ENCODE measurements around the gene OBSCN.

OBSCN gene

DNA sequence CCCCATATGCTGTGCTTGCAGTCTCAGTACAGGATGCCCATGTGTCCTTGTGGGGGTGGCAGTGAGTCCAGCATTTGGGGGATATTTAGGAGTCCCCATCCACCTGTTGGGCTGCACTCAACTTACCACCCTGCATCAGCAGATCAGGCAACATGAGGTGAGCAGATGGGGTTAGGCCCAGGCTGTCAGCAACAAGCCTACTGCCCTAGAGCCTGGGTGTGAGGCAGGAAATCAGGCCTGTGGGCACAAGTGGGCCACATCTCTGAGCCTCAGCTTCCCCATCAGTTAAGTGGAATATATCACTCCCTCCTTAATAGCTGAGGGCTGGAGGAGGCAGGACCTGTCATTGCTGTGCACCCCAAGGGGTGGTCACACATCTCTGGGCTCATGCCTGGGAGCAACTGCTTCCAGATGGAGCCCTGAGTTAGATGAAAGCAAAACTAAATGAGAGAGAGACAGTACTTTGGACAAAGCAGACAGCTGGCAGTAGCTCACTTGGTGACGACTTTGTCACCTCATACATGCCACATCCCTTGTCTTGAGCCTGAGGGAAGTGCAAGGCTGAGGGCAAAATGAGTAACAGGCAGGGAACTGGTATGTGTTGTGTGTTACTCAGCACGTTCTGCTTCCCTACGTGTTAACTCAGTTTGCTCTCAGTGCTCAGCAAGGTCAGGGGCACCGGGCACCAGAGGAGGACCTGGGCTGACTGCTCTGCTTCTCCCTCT is 150.4 kb downstream of the OBSCN start:
- peak; percentile 9 for DNase-seq

DNA sequence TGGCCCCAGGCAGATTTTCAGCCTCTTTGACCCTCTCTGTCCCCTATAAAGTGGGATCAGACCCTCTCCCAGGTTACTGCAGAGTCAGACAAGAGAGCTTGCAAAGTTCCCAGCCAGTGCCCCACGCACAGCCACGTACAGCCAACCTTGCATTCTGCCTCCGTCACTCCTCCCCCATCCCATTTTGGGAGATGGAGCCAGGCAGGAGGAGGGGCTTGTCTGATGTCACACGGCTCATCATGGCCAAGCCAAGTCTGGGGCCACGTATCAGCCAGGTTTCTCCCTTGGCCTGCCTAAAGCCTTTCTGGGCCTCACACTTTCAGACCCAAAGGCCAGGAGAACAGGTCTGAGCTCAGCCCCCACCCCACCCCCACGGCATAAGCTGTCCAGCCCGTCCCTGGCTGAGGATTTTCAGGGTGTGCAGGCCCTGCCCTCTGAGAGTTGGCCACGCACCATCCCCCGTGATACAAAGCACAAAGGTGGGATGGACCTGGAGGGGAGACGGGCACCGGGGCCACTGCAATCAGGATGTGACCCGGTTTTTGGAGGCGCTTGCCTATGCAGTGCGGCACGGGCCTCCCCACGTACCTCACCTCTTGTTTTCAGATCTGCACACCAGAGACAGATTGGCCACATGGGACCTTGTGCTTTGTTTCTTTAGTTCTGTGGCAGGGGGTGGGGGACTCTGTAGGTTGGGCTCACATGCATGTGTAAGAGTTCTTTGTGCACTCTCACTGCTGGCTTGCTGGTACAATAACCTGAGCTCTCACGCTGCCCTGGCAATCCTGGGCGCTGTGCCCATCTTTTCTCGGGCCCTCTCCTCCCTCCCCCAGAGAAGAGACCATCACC is 151.1 kb downstream of the OBSCN start:
- no peak for DNase-seq

DNA sequence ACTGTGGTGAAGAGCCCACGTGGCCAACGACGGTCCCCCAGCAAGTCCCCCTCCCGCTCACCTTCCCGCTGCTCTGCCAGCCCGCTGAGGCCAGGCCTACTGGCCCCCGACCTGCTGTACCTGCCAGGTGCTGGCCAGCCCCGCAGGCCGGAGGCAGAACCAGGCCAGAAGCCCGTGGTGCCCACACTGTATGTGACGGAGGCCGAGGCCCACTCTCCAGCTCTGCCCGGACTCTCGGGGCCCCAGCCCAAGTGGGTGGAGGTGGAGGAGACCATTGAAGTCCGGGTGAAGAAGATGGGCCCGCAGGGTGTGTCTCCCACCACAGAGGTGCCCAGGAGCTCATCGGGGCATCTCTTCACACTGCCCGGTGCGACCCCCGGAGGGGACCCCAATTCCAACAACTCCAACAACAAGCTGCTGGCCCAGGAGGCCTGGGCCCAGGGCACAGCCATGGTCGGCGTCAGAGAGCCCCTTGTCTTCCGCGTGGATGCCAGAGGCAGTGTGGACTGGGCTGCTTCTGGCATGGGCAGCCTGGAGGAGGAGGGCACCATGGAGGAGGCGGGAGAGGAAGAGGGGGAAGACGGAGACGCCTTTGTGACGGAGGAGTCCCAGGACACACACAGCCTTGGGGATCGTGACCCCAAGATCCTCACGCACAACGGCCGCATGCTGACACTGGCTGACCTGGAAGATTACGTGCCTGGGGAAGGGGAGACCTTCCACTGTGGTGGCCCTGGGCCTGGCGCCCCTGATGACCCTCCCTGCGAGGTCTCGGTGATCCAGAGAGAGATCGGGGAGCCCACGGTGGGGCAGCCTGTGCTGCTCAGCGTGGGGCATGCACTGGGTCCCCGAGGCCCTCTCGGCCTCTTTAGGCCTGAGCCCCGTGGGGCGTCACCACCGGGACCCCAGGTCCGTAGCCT is 152.0 kb downstream of the OBSCN start:
- DNase-seq = no peak

DNA sequence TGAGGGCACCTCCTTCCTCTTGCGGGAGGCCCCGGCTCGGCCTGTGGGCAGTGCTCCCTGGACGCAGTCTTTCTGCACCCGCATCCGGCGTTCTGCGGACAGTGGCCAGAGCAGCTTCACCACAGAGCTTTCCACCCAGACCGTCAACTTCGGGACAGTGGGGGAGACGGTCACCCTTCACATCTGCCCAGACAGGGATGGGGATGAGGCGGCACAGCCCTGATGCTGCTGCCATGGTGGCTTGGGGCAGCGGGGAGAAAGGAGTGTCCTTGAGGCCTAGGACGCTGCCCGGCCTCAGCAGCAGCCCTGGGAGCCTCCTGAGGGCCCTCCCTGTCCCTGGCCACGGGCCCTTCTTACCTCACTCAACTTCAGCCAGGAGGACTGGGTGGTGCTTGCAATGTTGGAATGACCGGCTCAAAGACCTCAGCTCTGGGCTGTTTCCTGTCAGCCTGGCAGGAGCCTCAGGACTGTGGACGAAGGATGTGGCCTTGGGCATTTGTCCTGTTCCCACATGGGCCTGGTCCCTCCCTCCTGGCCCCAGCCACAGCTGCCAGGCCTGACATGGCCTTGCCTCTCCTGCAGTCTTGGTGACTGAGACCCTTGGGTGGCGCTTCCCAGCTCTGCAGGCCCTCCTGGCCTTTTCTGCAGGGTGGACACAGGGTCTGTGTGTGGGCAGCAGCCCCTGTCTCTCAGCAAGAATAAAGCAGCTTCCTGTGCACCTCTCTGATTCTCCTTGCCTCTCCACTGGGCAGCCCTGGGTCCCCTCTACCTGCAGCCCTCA is 152.9 kb downstream of the OBSCN start:
- no peak for DNase-seq

DNA sequence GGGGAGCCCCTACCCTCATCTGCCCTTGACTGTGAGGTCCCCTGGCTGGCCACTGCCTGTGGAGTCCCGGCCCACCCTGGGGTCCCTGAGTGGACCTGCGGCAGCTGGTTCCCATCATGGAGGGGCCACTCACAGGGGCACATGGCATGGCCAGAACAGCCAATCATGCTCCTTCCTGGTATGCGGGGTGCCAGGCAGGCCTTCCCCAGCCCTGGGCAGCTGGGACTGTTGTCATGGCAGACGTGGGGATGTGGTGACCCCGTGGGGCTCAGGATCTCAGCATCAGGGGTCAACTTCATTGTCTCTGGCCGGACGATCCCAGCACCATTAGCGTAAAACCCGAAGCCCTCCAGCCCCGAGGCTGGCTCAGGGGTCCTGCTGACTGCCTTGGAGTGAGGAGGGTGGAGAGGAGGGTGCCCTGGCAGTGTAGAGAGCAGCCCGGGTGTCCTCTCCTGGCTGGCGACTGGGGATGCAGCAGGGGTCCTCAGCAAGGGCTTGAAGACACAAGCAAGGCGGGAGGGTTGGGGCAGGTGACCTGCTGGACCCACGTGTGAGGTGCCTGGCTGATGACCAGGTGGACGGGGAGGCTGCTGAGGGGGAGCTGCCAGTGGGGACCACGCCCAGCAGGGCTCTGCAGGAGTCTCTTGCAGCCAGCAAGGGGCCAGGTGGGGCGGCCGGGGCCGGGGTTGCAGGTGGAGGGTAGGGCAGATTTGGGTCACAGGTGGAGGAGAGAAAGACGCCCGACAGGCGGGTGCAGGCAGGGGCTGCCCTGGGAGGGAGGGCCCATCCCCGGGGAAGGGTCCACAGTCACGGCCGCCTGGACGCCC is 153.7 kb downstream of the OBSCN start:
- no peak for DNase-seq

DNA sequence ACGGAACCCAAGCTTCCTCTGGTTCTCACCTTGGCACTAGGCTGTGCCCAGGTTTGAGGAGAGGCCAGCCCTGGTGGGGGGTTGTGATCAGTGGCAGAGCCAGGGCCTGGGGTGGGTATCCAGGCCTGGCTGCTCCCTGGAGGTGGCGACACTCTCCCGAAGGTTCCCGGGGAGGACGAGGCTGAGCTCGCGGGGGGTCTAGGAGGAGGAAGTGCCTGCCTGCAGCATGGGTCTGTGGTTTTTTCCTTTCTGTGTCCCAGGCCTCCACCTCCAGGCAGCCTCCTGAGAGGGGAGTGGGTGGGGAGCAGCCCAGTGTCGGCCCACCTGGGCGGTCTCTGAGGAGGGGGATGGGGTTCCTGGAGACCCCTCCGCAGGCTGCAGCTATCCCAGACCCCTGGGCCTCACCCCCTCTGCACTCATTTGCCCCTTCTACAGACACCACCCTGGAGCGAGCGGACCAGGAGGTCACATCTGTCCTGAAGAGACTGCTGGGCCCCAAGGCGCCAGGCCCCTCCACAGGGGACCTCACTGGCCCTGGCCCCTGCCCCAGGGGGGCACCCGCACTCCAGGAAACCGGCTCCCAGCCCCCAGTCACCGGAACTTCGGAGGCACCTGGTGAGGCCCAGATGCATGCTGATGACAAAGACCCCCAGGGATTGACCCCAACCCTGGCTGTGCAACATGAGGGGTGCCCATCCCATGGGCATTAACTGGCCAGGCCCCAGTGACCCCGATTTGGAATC is 154.5 kb downstream of the OBSCN start:
- no peak for DNase-seq

DNA sequence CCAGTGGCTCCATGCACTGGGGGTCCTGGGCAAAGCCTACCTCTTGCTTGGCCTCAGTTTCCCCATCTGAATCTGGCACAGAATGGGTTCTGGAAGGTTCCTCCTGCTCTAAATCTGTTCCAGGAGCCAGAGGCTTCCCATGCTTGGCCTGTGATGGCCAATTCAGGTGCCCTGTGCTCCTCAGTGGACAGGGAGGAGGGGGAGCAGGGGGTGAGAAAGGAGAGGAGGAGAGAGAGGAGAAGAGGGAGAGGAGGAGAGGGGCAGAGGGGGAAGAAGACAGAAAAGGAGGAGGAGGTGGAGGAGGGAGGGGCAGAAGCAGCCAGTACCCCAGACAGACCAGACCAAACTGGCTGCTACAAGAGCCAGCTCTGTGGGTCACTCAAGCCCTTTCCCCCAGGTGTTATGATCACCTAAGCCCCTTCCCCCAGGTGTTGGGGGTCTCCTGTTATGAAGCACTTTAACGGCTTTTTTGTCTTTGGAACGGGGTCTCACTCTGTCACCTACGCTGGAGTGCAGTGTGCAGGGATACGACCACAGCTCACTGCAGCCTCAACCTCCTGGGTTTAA is 155.1 kb downstream of the OBSCN start:
- no peak for DNase-seq

DNA sequence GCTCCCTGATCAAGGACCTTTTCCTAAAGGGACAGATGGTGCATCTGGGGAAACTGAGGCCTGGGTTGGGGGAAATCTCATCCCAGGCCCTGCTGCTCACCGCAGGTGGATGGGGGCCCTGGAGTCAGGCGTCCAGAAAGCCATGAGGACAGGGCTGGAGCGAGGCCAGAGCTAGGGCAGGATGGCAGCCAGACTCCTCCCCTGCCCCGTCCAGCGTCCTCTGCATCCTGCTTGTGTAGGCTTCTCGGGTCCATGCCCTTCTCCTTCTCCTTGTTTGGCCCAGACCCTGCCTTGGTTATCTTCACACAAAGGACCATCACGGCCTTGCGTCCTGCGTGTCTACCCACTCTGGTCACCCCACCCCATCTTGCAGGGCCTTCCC is 155.8 kb downstream of the OBSCN start:
- DNase-seq = no peak

DNA sequence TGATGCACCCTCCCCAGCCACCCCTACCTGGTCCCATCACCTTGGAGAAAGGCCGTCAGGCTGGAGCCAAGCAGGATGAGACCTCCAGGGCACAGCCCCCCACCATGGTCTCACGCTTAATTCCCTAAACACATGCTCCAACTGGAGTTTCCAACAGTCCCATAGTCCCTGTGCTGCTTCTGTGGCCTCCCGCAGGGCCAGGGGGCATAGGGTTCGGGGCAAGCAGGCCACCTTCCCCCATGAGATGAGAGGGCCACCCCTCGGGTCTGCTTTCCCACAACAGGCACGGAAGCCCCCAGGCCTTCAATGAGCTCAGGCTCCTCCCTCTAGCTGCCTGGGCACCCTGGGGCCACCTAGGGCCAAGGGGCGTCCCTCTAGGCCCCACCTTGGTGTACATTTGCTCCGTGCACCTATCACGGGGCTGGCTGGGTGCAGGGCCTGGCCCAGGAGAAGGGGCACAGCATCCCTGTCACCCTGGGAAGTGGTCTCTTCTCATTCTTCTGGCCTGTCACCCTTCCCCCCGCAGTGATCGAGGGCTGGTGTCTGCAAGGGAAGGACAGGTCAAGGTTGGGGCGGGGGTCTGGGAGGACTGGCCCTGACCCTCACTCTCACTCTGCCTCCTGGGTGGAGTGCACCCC is 156.3 kb downstream of the OBSCN start:
- DNase-seq = no peak

DNA sequence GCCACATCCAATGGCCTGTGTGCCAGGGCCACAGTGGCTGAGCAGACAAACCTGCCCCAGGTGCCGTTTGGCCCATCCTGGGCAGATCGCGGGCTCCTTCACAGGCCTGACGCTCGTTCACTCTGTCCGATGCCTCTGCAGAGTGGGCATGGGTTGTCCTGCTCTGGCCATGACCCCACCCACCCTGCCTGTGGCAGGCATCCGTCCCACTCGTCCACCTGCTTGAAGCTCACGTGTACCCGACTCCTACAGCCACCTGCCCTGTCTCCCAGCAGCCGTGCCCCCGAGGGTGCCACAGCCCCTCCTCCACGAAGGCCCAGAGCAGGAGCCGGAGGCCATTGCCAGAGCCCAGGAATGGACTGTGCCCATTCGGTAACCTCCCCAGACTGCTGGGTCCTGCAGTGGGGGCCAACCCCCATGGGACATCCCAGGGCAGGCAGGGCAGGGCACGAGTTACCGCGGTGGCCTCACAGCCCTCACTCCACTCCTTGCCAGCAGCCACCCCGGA is 156.9 kb downstream of the OBSCN start:
- no peak for DNase-seq

DNA sequence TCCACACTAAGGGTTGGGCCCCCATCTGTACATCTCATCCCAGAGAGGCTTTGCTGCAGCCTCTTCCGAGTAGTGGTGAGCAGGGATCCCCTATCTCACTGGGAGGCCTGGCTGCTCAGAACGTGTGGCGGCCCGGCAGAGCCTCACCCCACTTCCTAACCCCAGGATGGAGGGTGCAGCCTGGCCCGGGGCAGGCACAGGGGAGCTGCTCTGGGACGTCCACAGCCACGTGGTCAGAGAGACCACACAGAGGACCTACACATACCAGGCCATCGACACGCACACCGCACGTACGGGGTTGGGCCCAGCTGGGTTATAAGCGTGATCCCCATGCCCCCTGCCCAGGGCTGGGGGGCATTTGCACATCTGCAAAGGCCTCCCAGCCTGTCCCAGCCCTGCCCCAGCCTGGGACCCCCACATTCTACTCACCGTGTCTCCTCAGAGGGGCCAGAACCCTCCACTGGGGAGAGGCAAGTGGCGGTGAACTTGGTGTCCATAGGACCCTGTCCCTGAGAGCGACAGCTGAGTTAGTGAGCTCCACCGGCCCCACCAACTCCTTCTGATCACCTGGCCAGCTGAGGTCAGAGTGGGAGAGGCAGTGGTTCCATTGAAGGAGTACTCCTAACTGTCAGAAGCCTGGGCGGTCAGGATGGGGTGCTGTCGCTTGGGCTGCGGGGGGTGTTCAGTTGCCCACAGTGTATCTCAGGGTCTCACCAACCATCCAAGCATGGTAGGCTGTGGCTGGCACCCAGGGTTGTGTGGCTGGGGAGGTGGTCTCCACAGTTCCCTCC is 157.6 kb downstream of the OBSCN start:
- DNase-seq = no peak

DNA sequence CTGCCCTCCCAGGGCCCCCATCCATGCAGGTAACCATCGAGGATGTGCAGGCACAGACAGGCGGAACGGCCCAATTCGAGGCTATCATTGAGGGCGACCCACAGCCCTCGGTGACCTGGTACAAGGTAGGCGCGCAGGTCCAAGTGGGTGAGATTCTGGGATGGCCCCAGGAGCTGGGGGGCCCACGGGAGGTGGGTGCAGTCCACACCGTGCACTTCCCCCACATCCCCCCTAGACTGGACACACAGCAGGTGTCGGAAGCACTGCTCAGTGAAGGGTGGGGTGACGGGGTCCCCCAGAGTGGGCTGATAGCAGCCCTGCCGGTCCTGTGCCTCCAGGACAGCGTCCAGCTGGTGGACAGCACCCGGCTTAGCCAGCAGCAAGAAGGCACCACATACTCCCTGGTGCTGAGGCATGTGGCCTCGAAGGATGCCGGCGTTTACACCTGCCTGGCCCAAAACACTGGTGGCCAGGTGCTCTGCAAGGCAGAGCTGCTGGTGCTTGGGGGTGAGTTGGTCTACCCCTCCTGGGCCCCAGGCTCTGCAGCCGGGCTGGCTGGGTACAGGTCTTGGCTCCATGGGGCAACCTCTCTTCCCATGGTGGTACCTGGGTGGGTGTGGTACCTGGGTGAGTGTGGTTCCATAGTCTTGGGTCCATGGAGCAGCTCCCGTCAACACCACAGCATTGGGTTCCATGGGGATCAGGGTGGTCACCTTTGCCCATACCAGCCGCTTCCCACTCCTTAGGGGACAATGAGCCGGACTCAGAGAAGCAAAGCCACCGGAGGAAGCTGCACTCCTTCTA is 158.4 kb downstream of the OBSCN start:
- DNase-seq = no peak

DNA sequence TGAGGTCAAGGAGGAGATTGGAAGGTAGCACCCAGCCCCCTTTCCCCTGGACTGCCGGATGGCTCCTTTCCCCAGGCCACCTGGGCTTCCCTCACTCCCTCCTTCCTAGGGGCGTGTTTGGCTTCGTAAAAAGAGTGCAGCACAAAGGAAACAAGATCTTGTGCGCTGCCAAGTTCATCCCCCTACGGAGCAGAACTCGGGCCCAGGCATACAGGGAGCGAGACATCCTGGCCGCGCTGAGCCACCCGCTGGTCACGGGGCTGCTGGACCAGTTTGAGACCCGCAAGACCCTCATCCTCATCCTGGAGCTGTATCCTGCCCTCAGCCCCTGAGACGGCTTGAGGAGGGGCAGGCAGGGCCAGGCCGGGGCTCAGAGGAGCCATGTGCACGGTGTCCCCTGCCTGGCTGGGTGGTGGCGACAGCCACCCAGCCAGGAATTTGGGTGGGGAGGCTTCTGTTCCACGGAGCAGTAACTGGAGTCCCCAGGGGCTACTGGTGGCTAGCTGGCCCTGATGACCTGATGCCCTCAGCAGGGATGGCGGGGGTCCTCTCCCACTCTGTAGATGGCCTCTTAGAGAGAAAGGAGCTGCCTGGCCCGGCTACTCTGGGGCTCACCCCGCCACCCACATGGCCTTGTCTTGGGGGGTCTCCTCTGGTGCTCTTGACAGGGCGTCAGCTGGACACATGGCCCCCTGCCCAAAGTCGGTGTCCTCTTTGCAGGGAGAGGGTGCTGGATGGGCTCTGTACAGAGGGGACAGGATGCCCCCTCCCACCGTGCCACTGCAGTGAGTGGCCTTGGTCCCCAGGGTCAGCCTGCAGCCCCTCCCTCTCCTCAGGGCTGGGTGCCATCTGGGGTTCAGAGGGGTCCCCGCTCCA is 159.3 kb downstream of the OBSCN start:
- DNase-seq = no peak

DNA sequence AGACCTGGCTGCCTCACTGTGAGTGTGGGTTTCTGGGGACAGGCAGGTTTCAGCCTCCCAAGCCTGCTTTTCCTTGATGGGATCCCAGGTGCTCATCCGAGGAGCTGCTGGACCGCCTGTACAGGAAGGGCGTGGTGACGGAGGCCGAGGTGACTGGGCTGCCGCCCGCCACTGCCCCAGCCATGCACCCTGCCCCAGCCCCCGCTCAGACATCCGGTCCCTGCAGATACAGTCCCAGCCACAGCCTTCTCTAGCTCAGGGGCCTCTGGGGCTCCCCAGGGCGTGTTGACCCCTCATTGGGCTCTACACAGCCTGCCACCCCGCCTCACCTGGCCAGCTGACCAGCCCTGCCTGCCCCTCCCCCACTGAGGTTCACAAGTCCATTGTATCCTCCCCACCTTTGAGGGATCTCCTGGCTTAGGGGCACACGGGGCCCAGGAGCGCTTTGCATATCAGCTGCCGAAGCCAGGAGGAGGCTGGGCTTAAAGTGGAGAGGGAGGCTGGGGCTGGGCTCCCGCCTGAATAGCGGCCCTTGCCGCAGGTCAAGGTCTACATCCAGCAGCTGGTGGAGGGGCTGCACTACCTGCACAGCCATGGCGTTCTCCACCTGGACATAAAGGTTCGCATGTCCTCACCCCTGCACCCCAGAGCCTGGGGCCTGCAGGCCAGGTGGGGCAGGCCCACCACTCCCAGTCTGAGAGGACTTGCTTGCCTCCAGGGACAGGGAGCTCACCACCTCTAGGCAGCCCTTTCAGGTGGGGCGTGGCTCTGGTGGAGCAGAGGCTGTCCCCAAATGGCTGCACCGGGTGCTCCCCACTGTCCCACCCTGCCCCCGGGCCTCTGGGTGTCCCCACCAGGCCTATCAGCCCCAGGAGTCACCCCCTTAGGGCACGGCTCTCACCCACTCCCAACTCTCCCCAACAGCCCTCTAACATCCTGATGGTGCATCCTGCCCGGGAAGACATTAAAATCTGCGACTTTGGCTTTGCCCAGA is 160.3 kb downstream of the OBSCN start:
- DNase-seq = no peak

All from fibroblast of skin of scalp (primary cell).